GM21528 (cell line): ENCODE measurements around the gene STYXL1.
A peak's percentile ranks its signal among the peaks of the same experiment; 100 is the strongest.
"Not testable (repeated sequence)": the region's sequence is repeated elsewhere in the genome, so short reads cannot be mapped to it uniquely, and the experiment has no call there.

Experiments
- ATAC-seq: cut with Tn5 transposase; IDR thresholded peaks from one replicate; pipeline ENCODE4 v1.9.1; 2021; ENCODE audit warnings: mild to moderate bottlenecking, moderate library complexity; ENCODE audit not compliant: unreplicated experiment, low FRiP score

Gene STYXL1

GRCh38 chr7:76066716-76067503, 19.1 kb upstream of the STYXL1 start:
- no peak for ATAC-seq

- no peak for ATAC-seq
Observed at GRCh38 chr7:76065016-76065612, 17.3 kb upstream of the STYXL1 start.

GRCh38 chr7:76064208-76064970, 16.6 kb upstream of the STYXL1 start:
- no peak for ATAC-seq

- no peak for ATAC-seq
Observed at GRCh38 chr7:76063525-76063924, 15.7 kb upstream of the STYXL1 start.

GRCh38 chr7:76063114-76063513, 15.3 kb upstream of the STYXL1 start:
- no peak for ATAC-seq

GRCh38 chr7:76062254-76062653, 14.5 kb upstream of the STYXL1 start:
- no peak for ATAC-seq

GRCh38 chr7:76060842-76061241, 13.0 kb upstream of the STYXL1 start:
- ATAC-seq = no peak

DNA sequence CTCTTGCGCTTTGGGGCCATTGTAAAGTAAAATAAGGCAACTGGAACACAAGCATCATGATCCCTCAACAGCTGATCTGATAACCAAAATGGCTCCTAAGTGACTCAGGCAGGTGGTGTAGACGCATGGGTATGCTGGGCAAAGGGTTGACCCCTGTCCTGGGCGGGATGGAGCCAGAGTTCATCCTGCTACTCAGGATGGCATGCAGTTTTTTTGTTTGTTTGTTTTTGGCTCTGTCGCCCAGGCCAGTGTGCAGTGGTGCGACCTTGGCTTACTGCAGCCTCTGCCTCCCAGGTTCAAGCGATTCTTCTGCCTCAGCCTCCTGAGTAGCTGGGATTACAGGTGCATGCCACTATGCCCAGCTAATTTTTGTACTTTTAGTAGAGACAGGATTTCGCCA, 10.9 kb upstream of the STYXL1 start:
- not testable (repeated sequence) for ATAC-seq

- ATAC-seq = no peak
Observed at GRCh38 chr7:76057813-76058145, 10.0 kb upstream of the STYXL1 start.

GRCh38 chr7:76057103-76057812, 9.5 kb upstream of the STYXL1 start:
- ATAC-seq = no peak

DNA sequence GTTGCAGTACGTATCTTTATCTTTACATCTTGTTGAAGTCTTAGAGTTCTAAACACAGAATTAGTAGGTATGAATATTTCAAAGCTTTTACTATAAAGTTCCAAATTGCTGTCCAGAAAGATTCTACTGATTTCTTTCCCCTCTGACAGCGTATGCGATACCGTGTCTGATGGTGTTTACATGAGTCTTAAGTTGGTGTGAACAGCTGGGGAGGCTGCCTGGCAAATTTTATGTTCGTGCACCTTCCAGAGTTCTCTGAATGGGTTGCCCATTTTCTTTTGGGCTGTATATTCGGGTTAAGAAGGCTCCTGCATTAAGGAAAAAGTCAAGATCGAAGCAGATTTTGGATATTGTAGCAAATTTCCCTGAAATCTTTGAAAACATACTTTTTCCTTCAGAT, 8.4 kb upstream of the STYXL1 start:
- ATAC-seq = no peak

- no peak for ATAC-seq
Observed at GRCh38 chr7:76054123-76055120, 6.6 kb upstream of the STYXL1 start.

- ATAC-seq = no peak
Observed at GRCh38 chr7:76053461-76053860, 5.7 kb upstream of the STYXL1 start.

- not testable (repeated sequence) for ATAC-seq
Observed at GRCh38 chr7:76052681-76053080, 4.9 kb upstream of the STYXL1 start.

DNA sequence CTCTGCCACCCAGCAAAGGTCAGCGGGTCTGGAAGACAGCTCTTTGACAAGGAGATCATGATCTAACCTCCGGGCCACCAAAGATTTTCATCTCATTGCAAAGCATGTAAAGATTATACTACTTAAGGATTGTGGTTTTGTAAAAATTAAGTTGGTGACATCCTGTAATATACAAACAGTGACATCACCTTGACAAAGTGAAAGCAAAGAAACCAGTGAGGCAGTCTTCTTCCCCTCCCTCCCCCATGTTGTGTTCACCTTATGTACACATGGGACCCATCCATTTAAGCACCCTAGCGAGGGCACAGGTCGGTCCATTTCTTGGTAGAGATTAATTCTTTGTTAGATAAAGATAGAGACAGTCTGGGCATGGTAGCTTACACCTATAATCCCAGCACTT, 4.0 kb upstream of the STYXL1 start:
- ATAC-seq = no peak

GRCh38 chr7:76050545-76050944, 2.7 kb upstream of the STYXL1 start:
- ATAC-seq = no peak

DNA sequence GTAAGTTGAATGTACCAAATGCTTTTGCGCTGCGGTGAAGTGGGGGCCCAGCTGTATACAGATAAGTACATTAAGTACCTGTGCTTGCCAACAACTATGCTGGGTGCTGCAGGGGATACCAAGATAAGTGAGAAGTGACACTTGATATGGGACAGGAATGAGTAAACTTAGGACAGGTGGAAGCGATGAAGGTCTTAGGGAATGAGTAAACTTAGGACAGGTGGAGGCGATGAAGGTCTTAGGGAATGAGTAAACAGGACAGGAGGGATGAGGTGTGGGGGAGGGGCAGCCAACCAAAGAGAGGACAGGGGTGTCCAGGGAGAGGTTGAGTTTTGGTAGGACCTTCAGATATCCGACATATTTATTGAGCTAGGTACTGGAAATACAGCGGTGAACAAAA, 1.5 kb upstream of the STYXL1 start:
- no peak for ATAC-seq

DNA sequence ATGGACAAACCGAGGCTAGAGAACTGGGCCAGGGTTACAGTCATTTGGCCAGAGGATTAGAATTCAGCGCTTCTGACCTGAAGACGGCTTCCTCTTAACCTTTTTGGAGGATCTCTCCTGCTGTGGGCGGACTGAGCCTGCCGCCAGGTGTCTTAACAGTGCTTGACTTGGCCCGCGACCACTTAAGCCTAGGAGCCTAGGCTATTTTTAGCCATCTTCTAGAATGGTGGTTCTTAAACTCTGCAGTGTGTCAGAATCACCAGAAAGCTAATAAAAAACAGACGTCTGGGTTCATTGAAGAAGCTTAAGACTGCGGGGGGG, 828 bp upstream of the STYXL1 start:
- ATAC-seq = no peak

GRCh38 chr7:76047305-76047810, 442 bp downstream of the STYXL1 start:
- peak; percentile 6 for ATAC-seq

DNA sequence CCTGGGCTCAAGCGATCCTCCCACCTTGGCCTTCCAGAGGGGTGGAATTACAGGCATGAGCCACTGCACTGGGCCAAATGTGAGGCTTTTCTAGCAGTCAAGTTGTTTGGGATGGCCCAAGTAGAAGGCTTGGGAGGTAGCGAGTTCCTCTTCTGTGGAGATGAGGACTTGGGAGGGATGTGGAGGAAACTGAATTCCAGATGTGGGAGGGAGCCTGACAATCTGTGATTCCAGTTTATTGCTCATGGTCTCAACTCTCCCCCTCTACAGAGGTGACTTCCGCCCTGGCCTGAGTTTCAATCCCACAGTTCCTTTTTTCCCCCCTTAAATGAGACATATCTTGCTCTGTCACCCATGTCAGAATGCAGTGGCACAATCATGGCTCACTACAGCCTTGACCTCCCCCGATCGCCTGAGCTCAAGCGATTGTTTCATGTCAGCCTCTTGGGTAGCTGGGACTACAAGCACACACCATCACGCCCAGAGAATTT, 3.4 kb downstream of the STYXL1 start:
- ATAC-seq = no peak
